Hepatocyte (in vitro differentiated cells): ENCODE data around the gene MAPKAP1.

Experiments
- CTCF ChIP-seq: fragments of 200-600 bp; sonication (generic); IDR thresholded peaks from 2 replicates; pipeline ENCODE4 v1.5.1; 2016; ENCODE audit warnings: antibody characterized with exemption, mild to moderate bottlenecking; ENCODE audit not compliant: poor library complexity
- EZH2 ChIP-seq: fragments of 200-600 bp; sonication (generic); IDR thresholded peaks from 2 replicates; pipeline ENCODE4 v1.6.1; 2016; ENCODE audit warnings: antibody characterized with exemption, mild to moderate bottlenecking, borderline replicate concordance
- EZH2phosphoT487 ChIP-seq: fragments of 200-600 bp; sonication (generic); IDR thresholded peaks from one replicate; pipeline ENCODE4 v1.6.1; 2018; ENCODE audit warnings: antibody characterized with exemption, mild to moderate bottlenecking, low read depth, moderate library complexity; ENCODE audit not compliant: unreplicated experiment, severe bottlenecking

DNA sequence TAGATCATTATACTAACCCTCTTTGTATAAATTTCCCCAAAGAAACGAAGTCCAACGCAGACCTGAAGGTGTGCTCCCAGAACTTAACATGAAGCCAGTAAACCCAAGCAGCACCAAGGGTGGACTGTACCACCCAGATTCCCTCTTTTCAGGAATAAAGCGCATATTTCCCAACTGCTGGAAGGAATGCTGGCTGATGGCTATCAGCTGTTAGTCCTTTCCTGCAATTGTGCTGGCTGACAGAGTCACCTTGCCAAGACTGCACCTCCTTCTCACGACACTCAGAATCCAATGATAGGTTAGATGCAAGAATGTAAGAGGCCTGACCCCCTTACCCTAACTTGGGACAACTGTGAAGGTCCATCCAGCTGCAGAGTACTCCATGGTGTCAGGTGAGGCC lies 93.9 kb downstream of the MAPKAP1 start:
- no peak for TF ChIP-seq CTCF
- no peak for TF ChIP-seq EZH2
- TF ChIP-seq EZH2phosphoT487: no peak
